Measurements from ENCODE around the gene PPP1R14C. TPM values are rescaled to one million over a fixed set of nuclear protein-coding genes. Genes with fewer than 3 reads are reported as not detected.

The PPP1R14C gene
- total and polyA plus RNA-seq, 2 donors (not counting 3 experiments of a cell fraction or from before 2014, with no cell fraction given): not detected

DNA sequence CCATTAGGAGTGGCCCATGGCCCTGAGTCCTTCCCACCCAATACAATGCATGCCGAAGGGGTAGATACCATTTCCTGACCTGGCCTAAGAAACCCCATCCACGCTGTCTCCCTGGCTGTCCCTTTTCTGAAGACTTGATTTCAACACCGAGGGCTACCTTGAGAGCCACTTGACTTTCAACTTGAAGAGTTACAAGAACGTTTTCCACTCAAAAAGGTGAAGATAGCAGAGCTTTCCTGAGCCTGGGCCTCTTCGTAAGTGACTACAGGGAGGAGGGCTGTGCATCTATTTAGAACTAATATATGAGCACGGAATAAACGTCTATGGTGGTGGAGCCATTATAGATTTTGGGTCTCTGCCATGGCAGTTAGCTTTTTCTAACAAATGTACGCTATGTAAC lies 14.4 kb upstream of the PPP1R14C start:
- BruUV-seq (replicated peaks): no TSS peak
- H3K4me2 ChIP-seq (ENCODE audit: insufficient read depth, low read length): no peak overlapping the region
- H3K9me3 ChIP-seq (replicated peaks; ENCODE audit: control insufficient read depth, insufficient read depth, low read length): no peaks in the 10 kb centered on the region
- intact Hi-C loops (cut with micrococcal nuclease): no loop called here
- DNase-seq (ENCODE audit: low read depth, low spot score) (no peak), FAIRE-seq (no peak)
- TF ChIP-seq JUN (IDR thresholded peaks at IDR 0.05; ENCODE audit: borderline replicate concordance, insufficient read depth, insufficient read length, low read depth) (no peak), POLR2AphosphoS5 (IDR thresholded peaks at IDR 0.05; ENCODE audit: insufficient read depth, low read depth, low read length) (no peak), FOS (IDR thresholded peaks at IDR 0.05; ENCODE audit: borderline replicate concordance, insufficient read depth, low read length) (no peak), MYC (IDR thresholded peaks at IDR 0.05; ENCODE audit: low read depth, low read length) (no peak), POLR2A (IDR thresholded peaks at IDR 0.05; ENCODE audit: low read depth, low read length) (no peak), GATA2 (IDR thresholded peaks at IDR 0.05; ENCODE audit: insufficient read depth, insufficient read length, low read depth, low read length) (no peak), EZH2 (IDR thresholded peaks at IDR 0.05; ENCODE audit: borderline replicate concordance, low read depth, low read length, severe bottlenecking) (no peak)
- TF ChIP-seq, protein P1, sequence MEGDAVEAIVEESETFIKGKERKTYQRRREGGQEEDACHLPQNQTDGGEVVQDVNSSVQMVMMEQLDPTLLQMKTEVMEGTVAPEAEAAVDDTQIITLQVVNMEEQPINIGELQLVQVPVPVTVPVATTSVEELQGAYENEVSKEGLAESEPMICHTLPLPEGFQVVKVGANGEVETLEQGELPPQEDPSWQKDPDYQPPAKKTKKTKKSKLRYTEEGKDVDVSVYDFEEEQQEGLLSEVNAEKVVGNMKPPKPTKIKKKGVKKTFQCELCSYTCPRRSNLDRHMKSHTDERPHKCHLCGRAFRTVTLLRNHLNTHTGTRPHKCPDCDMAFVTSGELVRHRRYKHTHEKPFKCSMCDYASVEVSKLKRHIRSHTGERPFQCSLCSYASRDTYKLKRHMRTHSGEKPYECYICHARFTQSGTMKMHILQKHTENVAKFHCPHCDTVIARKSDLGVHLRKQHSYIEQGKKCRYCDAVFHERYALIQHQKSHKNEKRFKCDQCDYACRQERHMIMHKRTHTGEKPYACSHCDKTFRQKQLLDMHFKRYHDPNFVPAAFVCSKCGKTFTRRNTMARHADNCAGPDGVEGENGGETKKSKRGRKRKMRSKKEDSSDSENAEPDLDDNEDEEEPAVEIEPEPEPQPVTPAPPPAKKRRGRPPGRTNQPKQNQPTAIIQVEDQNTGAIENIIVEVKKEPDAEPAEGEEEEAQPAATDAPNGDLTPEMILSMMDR (IDR thresholded peaks at IDR 0.05; ENCODE audit: extremely low read depth in 1 of 2, insufficient read depth in 1 of 2, low read depth in 1 of 2, low read length in 2 of 2): no peak
- TF ChIP-seq, protein P2, sequence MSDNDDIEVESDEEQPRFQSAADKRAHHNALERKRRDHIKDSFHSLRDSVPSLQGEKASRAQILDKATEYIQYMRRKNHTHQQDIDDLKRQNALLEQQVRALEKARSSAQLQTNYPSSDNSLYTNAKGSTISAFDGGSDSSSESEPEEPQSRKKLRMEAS (IDR thresholded peaks at IDR 0.05; ENCODE audit: insufficient read depth, insufficient read length): no peak
- no peaks in the 10 kb centered on the region for H3K36me3 ChIP-seq (ENCODE audit: control insufficient read depth in 2 of 2, extremely low read depth in 1 of 2, insufficient read depth in 2 of 2, low read length in 2 of 2)
- POLR2A ChIA-PET: no interaction called here
- no peak overlapping the region for H3K9ac ChIP-seq (replicated peaks; ENCODE audit: extremely low read depth, insufficient read depth, low read length)
- no peaks in the 10 kb centered on the region for H4K20me1 ChIP-seq (replicated peaks; ENCODE audit: control insufficient read depth, extremely low read depth, insufficient read depth, low read length)
- H2AFZ ChIP-seq (ENCODE audit: low read depth, low read length): no peak overlapping the region
- no peak overlapping the region for H3K27ac ChIP-seq (ENCODE audit: insufficient read depth, low read depth, low read length)
- CTCF ChIA-PET: no interaction called here
- H3K4me1 ChIP-seq (ENCODE audit: control insufficient read depth, extremely low read depth, insufficient read depth, low read length): no peaks in the 10 kb centered on the region
- H3K4me3 ChIP-seq (replicated peaks in 1 of 3; ENCODE audit: insufficient read depth in 1 of 3, low read depth in 1 of 3, low read length in 3 of 3): no peak overlapping the region
- no peaks in the 10 kb centered on the region for H3K9me1 ChIP-seq (replicated peaks; ENCODE audit: control insufficient read depth, extremely low read depth, insufficient read depth, low read length)
- dilution Hi-C loops (cut with MboI; ENCODE audit: extremely low pct_ligation_motif_present, low sequenced_read_pairs): no loop called here
- no peaks in the 10 kb centered on the region for H3K79me2 ChIP-seq (ENCODE audit: control insufficient read depth, insufficient read depth, low read length)
- H3K27me3 ChIP-seq (ENCODE audit: control insufficient read depth in 2 of 2, insufficient read depth in 2 of 2, low read length in 2 of 2): no peaks in the 10 kb centered on the region

Measured in endothelial cell of umbilical vein (primary cell).